H4 (cell line): ENCODE measurements around the gene ATG5. TPM values are rescaled to one million over a fixed set of nuclear protein-coding genes. Genes with fewer than 3 reads are reported as not detected.
"Not testable (repeated sequence)": the region's sequence is repeated elsewhere in the genome, so short reads cannot be mapped to it uniquely, and the experiment has no call there.

Source experiments
- DNase-seq: peaks from one replicate; pipeline ENCODE4 v3.0.0-alpha.2; 2015; ENCODE audit warnings: low spot score
- total RNA-seq: library from RNA; depleted of rRNA; stranded (reverse); fragments of >200 nt; shearing (Covaris generic); gene quantifications from 2 replicates; pipeline ENCODE4 v1.2.3, GENCODE V29; 2014

Gene ATG5
- total RNA-seq, 1 experiment from 2014 or later, result 42.5 TPM

GRCh38 chr6:106156413-106156812, 169.1 kb downstream of the ATG5 start:
- DNase-seq, result no peak

- DNase-seq, result no peak
Observed at GRCh38 chr6:106155219-106155830, 170.2 kb downstream of the ATG5 start.

- DNase-seq, result no peak
Observed at GRCh38 chr6:106154326-106154725, 171.2 kb downstream of the ATG5 start.

GRCh38 chr6:106152952-106153351, 172.6 kb downstream of the ATG5 start:
- no peak for DNase-seq

GRCh38 chr6:106152476-106152875, 173.1 kb downstream of the ATG5 start:
- DNase-seq, result not testable (repeated sequence)

- DNase-seq, result no peak
Observed at GRCh38 chr6:106149472-106150069, 176.0 kb downstream of the ATG5 start.

- DNase-seq, result no peak
Observed at GRCh38 chr6:106147476-106147875, 178.1 kb downstream of the ATG5 start.

- DNase-seq, result no peak
Observed at GRCh38 chr6:106146852-106147351, 178.7 kb downstream of the ATG5 start.

- DNase-seq, result no peak
Observed at GRCh38 chr6:106145741-106146227, 179.8 kb downstream of the ATG5 start.

GRCh38 chr6:106145144-106145543, 180.4 kb downstream of the ATG5 start:
- no peak for DNase-seq

GRCh38 chr6:106143665-106144064, 181.9 kb downstream of the ATG5 start:
- DNase-seq, result no peak

GRCh38 chr6:106142876-106143431, 182.6 kb downstream of the ATG5 start:
- DNase-seq, result no peak

- DNase-seq, result no peak
Observed at GRCh38 chr6:106141441-106142237, 183.9 kb downstream of the ATG5 start.

- no peak for DNase-seq
Observed at GRCh38 chr6:106138151-106138550, 187.4 kb downstream of the ATG5 start.

- no peak for DNase-seq
Observed at GRCh38 chr6:106136845-106137244, 188.7 kb downstream of the ATG5 start.

GRCh38 chr6:106135911-106136571, 189.5 kb downstream of the ATG5 start:
- DNase-seq, result no peak

- DNase-seq, result peak; percentile 70
Observed at GRCh38 chr6:106134906-106135634, 190.5 kb downstream of the ATG5 start.
